PFSK-1 (cell line): ENCODE results near the gene DNAH10.

Experiments
- FOXP2 ChIP-seq: optimal IDR thresholded peaks from 2 replicates; pipeline ENCODE3; 2011; ENCODE audit warnings: borderline replicate concordance, control low read depth, inconsistent platforms; ENCODE audit not compliant: insufficient read depth; ENCODE audit errors: extremely low read length, extremely low read depth
- POLR2AphosphoS5 ChIP-seq: IDR thresholded peaks from 2 replicates; pipeline ENCODE4 v1.6.1; 2012; ENCODE audit warnings: low read depth, mild to moderate bottlenecking, control low read depth, low read length, moderate library complexity
- REST ChIP-seq, 2 experiments: IDR thresholded peaks; 2 replicates each; pipeline versions ENCODE4 v1.6.1 to v1.8.0; 2011 to 2012; ENCODE audit warnings: low read depth in 2 of 2, low read length in 2 of 2, control low read depth in 1 of 2, inconsistent platforms in 1 of 2, mild to moderate bottlenecking in 1 of 2, moderate library complexity in 1 of 2; ENCODE audit not compliant: insufficient read depth in 1 of 2
- SIN3A ChIP-seq: IDR thresholded peaks from 2 replicates; pipeline ENCODE4 v1.6.1; 2012; ENCODE audit warnings: mild to moderate bottlenecking, low read length, moderate library complexity, borderline replicate concordance; ENCODE audit not compliant: insufficient read depth
- TAF1 ChIP-seq: IDR thresholded peaks from 2 replicates; pipeline ENCODE4 v1.6.1; 2012; ENCODE audit warnings: low read length, control low read depth, borderline replicate concordance; ENCODE audit not compliant: insufficient read depth

Gene DNAH10

GRCh38 chr12:123836292-123836691, 74.2 kb downstream of the DNAH10 start:
- TF ChIP-seq SIN3A (no peak), FOXP2 (no peak), REST (IDR thresholded peaks at IDR 0.05; ENCODE audit: insufficient read depth in 1 of 2, low read depth in 2 of 2, low read length in 2 of 2) (no peak), POLR2AphosphoS5 (no peak), TAF1 (no peak)

- TF ChIP-seq SIN3A: no peak
- no peak for TF ChIP-seq TAF1
- no peak for TF ChIP-seq FOXP2
- TF ChIP-seq POLR2AphosphoS5: no peak
- no peak for TF ChIP-seq REST (IDR thresholded peaks at IDR 0.05; ENCODE audit: insufficient read depth in 1 of 2, low read depth in 2 of 2, low read length in 2 of 2)
Measured at GRCh38 chr12:123839826-123840225, 77.7 kb downstream of the DNAH10 start.

GRCh38 chr12:123840765-123841425, 78.8 kb downstream of the DNAH10 start:
- TF ChIP-seq REST (IDR thresholded peaks at IDR 0.05; ENCODE audit: insufficient read depth in 1 of 2, low read depth in 2 of 2, low read length in 2 of 2) (no peak), TAF1 (no peak), FOXP2 (no peak), SIN3A (no peak), POLR2AphosphoS5 (no peak)

DNA sequence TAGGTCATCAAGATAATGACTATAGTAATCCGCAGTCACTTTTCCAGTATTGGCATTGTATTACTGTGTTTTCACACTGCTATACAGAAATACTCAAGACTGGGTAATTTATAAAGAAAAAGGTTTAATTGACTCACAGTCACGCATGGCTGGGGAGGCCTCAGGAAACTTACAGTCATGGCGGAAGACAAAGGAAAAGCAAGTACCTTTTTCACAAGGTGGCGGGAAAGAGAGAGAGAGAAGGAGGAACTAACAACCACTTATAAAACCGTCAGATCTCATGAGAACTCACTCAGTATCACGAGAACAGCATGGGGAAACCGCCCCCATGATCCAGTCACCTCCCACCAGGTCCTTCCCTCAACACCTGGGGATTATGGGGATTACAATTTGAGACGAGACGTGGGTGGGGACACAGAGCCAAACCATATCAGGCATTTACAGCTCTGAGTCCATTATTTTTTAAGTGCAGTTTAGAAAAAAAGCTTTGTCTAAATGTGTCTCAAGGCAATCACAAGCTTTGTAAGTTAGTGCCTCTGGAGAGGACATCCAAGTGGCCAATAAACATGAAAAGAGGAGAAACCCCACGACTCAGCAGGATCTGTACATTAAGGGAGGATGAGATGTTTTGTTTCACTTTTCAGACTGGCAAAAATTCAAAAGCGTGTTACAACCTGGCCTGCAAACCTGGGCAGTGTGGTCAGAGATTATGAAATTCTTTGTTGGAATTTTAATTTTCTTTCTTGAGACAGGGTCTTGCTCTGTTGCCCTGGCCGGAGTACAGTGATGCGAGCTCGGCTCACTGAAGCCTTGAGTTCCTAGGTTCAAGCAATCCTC, 82.0 kb downstream of the DNAH10 start:
- TF ChIP-seq POLR2AphosphoS5 (no peak), SIN3A (no peak), REST (IDR thresholded peaks at IDR 0.05; ENCODE audit: insufficient read depth in 1 of 2, low read depth in 2 of 2, low read length in 2 of 2) (no peak), TAF1 (no peak), FOXP2 (no peak)

DNA sequence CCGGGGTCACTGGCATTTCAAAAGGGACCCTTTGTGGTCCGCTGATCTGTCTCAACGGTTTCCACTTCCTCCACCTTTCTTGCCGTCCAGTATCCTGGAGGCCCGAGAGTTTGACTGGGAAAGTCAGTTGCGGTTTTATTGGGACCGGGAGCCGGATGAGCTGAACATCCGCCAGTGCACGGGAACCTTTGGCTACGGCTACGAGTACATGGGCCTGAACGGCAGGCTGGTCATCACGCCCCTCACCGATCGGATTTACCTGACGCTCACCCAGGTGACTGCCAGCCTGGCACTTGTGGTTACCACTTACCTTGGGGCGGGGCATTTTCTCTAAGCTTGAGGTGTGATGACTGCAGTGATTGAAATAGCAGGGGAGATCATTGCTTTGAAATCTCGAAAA, 83.8 kb downstream of the DNAH10 start:
- no peak for TF ChIP-seq FOXP2
- TF ChIP-seq TAF1: no peak
- TF ChIP-seq REST (IDR thresholded peaks at IDR 0.05; ENCODE audit: insufficient read depth in 1 of 2, low read depth in 2 of 2, low read length in 2 of 2): no peak
